HCT116 (cell line): ENCODE results near the gene NBPF14. TPM values are rescaled to one million over a fixed set of nuclear protein-coding genes. Genes with fewer than 3 reads are reported as not detected.
"Not testable (repeated sequence)": the region's sequence is repeated elsewhere in the genome, so short reads cannot be mapped to it uniquely, and the experiment has no call there.

Experiments
- ATAC-seq: fragments of 200-7000 bp; cut with Tn5 transposase; 2 replicates; pipeline ENCODE4 v1.9.1; 2020; ENCODE audit warnings: mild to moderate bottlenecking, moderate library complexity
- Bru-seq: library from RNA; stranded (reverse); fragments of 400-500 nt; gene quantifications from one replicate; lab custom pipeline; 2021; lab: Mats Ljungman, UMichigan
- BruChase-seq, 2 experiments: library from RNA; stranded (reverse); fragments of 400-500 nt; gene quantifications; one replicate each; lab custom pipeline; 2021; lab: Mats Ljungman, UMichigan
- BruUV-seq: library from RNA; stranded (reverse); fragments of 400-500 nt; replicated peaks from 2 replicates; lab custom pipeline; 2021; lab: Mats Ljungman, UMichigan
- CTCF ChIA-PET: fragments of 300-600 bp; sonication (Branson Sonifier 250); formaldehyde crosslinking; loops from one replicate; lab custom pipeline; 2021; ENCODE audit warnings: antibody characterized with exemption; lab: Charles Lee
- POLR2A ChIA-PET: fragments of 300-600, 350-600 bp; sonication (Branson Sonifier 250); formaldehyde crosslinking; loops from one replicate; lab custom pipeline; 2021; ENCODE audit warnings: antibody characterized with exemption; lab: Charles Lee
- RAD21 ChIA-PET, 2 experiments: fragments of 300-600 bp; sonication (Branson Sonifier 250); formaldehyde crosslinking; loops; one replicate each; lab custom pipeline; 2023; ENCODE audit warnings: low total read pairs in 2 of 2; ENCODE audit not compliant: uncharacterized antibody in 2 of 2, unreplicated experiment in 2 of 2, low non-redundant PET in 1 of 2; lab: Charles Lee
- DNase-seq: peaks from one replicate; pipeline ENCODE4 v3.0.0-alpha.2; 2010; ENCODE audit warnings: low read depth, low spot score
- H2AFZ ChIP-seq: fragments of 200-600 bp; shearing (Covaris generic), sonication (generic); 2 replicates; pipeline ENCODE4 v1.6.1; 2017; ENCODE audit warnings: low read depth, mixed run types, mixed read lengths, antibody characterized with exemption, low read length; ENCODE audit not compliant: poor library complexity, severe bottlenecking
- H3K27ac ChIP-seq: 2 replicates; pipeline ENCODE4 v1.5.1; 2012; ENCODE audit warnings: low read depth, low read length
- H3K27me3 ChIP-seq: fragments of 200-600 bp; sonication (generic); 2 replicates; pipeline ENCODE4 v1.6.1; 2016; ENCODE audit warnings: mixed run types, low read length, mixed read lengths; ENCODE audit not compliant: insufficient read depth
- H3K36me3 ChIP-seq, 2 experiments: fragments of 200-500 bp in 1 of 2; fragments of 200-600 bp in 1 of 2; sonication (Bioruptor generic) in 1 of 2; sonication (generic) in 1 of 2; 2 replicates each; pipeline versions ENCODE4 v1.5.1 to v1.6.1; 2014 to 2016; ENCODE audit warnings: low read length in 2 of 2, inconsistent platforms in 1 of 2, mixed read lengths in 1 of 2, mixed run types in 1 of 2; ENCODE audit not compliant: insufficient read depth in 2 of 2, control insufficient read depth in 1 of 2
- H3K4me1 ChIP-seq, 2 experiments: fragments of 200-600 bp in 1 of 2; sonication (generic) in 1 of 2; 2 replicates each; pipeline versions ENCODE4 v1.5.1 to v1.6.1; 2012 to 2017; ENCODE audit warnings: low read length in 2 of 2, inconsistent platforms in 1 of 2, mild to moderate bottlenecking in 1 of 2, mixed read lengths in 1 of 2, mixed run types in 1 of 2, moderate library complexity in 1 of 2; ENCODE audit not compliant: insufficient read depth in 2 of 2, control insufficient read depth in 1 of 2
- H3K4me2 ChIP-seq: fragments of 200-600 bp; sonication (generic); 2 replicates; pipeline ENCODE4 v1.6.1; 2017; ENCODE audit warnings: mixed run types, low read length, mixed read lengths
- H3K4me3 ChIP-seq, 2 experiments: fragments of 200-600 bp in 1 of 2; sonication (generic) in 1 of 2; replicated peaks in 1 of 2; 2 replicates each; pipeline ENCODE4 v1.5.1; 2011 to 2016; ENCODE audit warnings: low read length in 2 of 2, control low read depth in 1 of 2, low read depth in 1 of 2, mild to moderate bottlenecking in 1 of 2, mixed read lengths in 1 of 2, mixed run types in 1 of 2
- H3K79me2 ChIP-seq: fragments of 200-600 bp; sonication (generic); 2 replicates; pipeline ENCODE4 v1.6.1; 2017; ENCODE audit warnings: mild to moderate bottlenecking, mixed run types, low read length, moderate library complexity, mixed read lengths; ENCODE audit not compliant: insufficient read depth
- H3K9ac ChIP-seq: fragments of 200-600 bp; sonication (generic); 2 replicates; pipeline ENCODE4 v1.6.1; 2016; ENCODE audit warnings: low read length, mixed read lengths
- H3K9me2 ChIP-seq: fragments of 200-600 bp; sonication (generic), shearing (Covaris generic); 2 replicates; pipeline ENCODE4 v1.6.1; 2017; ENCODE audit warnings: mixed run types, mild to moderate bottlenecking, moderate library complexity; ENCODE audit not compliant: insufficient read depth
- H3K9me3 ChIP-seq, 2 experiments: fragments of 200-500 bp in 1 of 2; fragments of 200-600 bp in 1 of 2; sonication (Bioruptor generic) in 1 of 2; sonication (generic) in 1 of 2; 2 replicates each; pipeline ENCODE4 v1.6.1; 2014 to 2017; ENCODE audit warnings: low read length in 2 of 2, mixed read lengths in 2 of 2, inconsistent platforms in 1 of 2, low read depth in 1 of 2, mild to moderate bottlenecking in 1 of 2, mixed run types in 1 of 2, moderate library complexity in 1 of 2; ENCODE audit not compliant: control insufficient read depth in 1 of 2, insufficient read depth in 1 of 2
- H4K20me1 ChIP-seq: fragments of 200-600 bp; sonication (generic), shearing (Covaris generic); 2 replicates; pipeline ENCODE4 v1.6.1; 2017; ENCODE audit warnings: mixed run types, mild to moderate bottlenecking, moderate library complexity; ENCODE audit not compliant: insufficient read depth
- intact Hi-C: fragments of 100-400 bp; cut with micrococcal nuclease; formaldehyde crosslinking; loops from 2 replicates; pipeline ENCODE4 v1.10.0; 2022
- long read RNA-seq: library from polyadenylated mRNA; unstranded; transcript quantifications from one replicate; pipeline ENCODE4 v2.0.0, GENCODE V29; 2021; ENCODE audit not compliant: unreplicated experiment
- polyA plus RNA-seq: library from polyadenylated mRNA; unstranded; fragments of >200 nt; gene quantifications from 2 replicates; pipeline ENCODE4 v1.2.1, GENCODE V29; 2012; ENCODE audit warnings: missing spikeins
- total RNA-seq: library from RNA; stranded (reverse); gene quantifications from one replicate; pipeline ENCODE4 v1.2.1, GENCODE V29; 2021; ENCODE audit not compliant: unreplicated experiment

NBPF14 gene, protein sequence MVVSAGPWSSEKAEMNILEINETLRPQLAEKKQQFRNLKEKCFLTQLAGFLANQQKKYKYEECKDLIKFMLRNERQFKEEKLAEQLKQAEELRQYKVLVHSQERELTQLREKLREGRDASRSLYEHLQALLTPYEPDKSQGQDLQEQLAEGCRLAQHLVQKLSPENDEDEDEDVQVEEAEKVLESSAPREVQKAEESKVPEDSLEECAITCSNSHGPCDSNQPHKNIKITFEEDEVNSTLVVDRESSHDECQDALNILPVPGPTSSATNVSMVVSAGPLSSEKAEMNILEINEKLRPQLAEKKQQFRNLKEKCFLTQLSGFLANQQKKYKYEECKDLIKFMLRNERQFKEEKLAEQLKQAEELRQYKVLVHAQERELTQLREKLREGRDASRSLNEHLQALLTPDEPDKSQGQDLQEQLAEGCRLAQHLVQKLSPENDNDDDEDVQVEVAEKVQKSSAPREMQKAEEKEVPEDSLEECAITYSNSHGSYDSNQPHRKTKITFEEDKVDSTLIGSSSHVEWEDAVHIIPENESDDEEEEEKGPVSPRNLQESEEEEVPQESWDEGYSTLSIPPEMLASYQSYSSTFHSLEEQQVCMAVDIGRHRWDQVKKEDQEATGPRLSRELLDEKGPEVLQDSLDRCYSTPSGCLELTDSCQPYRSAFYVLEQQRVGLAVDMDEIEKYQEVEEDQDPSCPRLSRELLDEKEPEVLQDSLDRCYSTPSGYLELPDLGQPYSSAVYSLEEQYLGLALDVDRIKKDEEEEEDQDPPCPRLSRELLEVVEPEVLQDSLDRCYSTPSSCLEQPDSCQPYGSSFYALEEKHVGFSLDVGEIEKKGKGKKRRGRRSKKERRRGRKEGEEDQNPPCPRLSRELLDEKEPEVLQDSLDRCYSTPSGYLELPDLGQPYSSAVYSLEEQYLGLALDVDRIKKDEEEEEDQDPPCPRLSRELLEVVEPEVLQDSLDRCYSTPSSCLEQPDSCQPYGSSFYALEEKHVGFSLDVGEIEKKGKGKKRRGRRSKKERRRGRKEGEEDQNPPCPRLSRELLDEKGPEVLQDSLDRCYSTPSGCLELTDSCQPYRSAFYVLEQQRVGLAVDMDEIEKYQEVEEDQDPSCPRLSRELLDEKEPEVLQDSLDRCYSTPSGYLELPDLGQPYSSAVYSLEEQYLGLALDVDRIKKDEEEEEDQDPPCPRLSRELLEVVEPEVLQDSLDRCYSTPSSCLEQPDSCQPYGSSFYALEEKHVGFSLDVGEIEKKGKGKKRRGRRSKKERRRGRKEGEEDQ (N-terminal part only)
- total RNA-seq = 14.0 TPM
- 13.6 and 14.5 TPM in 2 replicates for polyA plus RNA-seq
- Bru-seq, nascent RNA = percentile 63 among the genes with signal in this experiment
- BruChase-seq, experiment 1, labeled RNA remaining after a 6-hour chase = percentile 52 among the genes with signal in this experiment
- BruChase-seq, experiment 2, labeled RNA remaining after a 2-hour chase = percentile 56 among the genes with signal in this experiment
- long read RNA-seq, partial matches to known transcripts = 10 of 17 reads
- long read RNA-seq, other reads (novel, unspliced or antisense) = 7 of 17 reads

- H2AFZ ChIP-seq, H3K27me3 ChIP-seq, intact Hi-C loops, POLR2A ChIA-PET, H3K9me2 ChIP-seq, H3K4me1 ChIP-seq, H3K79me2 ChIP-seq, H3K4me3 ChIP-seq, H3K9ac ChIP-seq, H3K27ac ChIP-seq, ATAC-seq, BruUV-seq, H3K36me3 ChIP-seq, H4K20me1 ChIP-seq, DNase-seq, RAD21 ChIA-PET, CTCF ChIA-PET, H3K9me3 ChIP-seq, H3K4me2 ChIP-seq: not testable (repeated sequence)
These were observed at the start of gene NBPF14 for GRCh38 chr1:148595911-148596310. Gene NBPF14 (minus strand): TSS chr1:148596011. CDS start chr1:148595717, 294 bp downstream.

GRCh38 chr1:148625451-148625850, 29.6 kb upstream of the NBPF14 start:
- H3K9ac ChIP-seq, ATAC-seq, H3K9me3 ChIP-seq, CTCF ChIA-PET, H3K27ac ChIP-seq, H3K9me2 ChIP-seq, H3K27me3 ChIP-seq, intact Hi-C loops, H4K20me1 ChIP-seq, BruUV-seq, H3K36me3 ChIP-seq, H2AFZ ChIP-seq, H3K4me1 ChIP-seq, RAD21 ChIA-PET, H3K4me3 ChIP-seq, DNase-seq, POLR2A ChIA-PET, H3K79me2 ChIP-seq, H3K4me2 ChIP-seq: not testable (repeated sequence)

DNA sequence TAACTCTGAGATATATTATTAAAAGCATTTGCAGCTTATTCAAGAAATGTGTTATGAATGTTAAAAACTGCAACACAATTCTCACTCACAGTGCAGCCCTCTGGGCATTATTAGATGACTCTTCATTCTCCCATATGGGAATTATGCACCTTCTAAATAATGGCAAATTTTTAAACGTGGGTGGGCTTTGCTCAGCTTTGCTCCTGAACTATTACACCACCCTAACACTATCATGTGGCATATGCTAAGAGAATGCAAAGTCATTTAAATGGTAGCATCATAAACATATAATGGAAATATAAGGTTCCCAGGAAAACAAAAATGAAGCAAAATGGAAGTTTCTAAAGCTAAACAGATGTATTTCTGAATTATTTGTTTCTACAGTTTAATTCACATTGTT, 22.4 kb upstream of the NBPF14 start:
- H4K20me1 ChIP-seq, H3K27ac ChIP-seq, H2AFZ ChIP-seq, H3K9me3 ChIP-seq, H3K4me2 ChIP-seq, H3K27me3 ChIP-seq, POLR2A ChIA-PET, H3K36me3 ChIP-seq, CTCF ChIA-PET, H3K9ac ChIP-seq, H3K4me1 ChIP-seq, H3K4me3 ChIP-seq, DNase-seq, ATAC-seq, BruUV-seq, H3K79me2 ChIP-seq, intact Hi-C loops, RAD21 ChIA-PET, H3K9me2 ChIP-seq: not testable (repeated sequence)
